HG03108 (cell line): ENCODE data around the gene RASD2.

Source experiments
- ATAC-seq: cut with Tn5 transposase; IDR thresholded peaks from one replicate; pipeline ENCODE4 v1.9.1; 2021; ENCODE audit warnings: moderate library complexity; ENCODE audit not compliant: unreplicated experiment

The RASD2 gene

GRCh38 chr22:35517769-35518530, 22.7 kb upstream of the RASD2 start:
- ATAC-seq: no peak

- no peak for ATAC-seq
These were observed 21.8 kb upstream of the RASD2 start for GRCh38 chr22:35518811-35519210.

GRCh38 chr22:35519306-35520000, 21.2 kb upstream of the RASD2 start:
- ATAC-seq: no peak

- ATAC-seq: no peak
These were observed 19.0 kb upstream of the RASD2 start for GRCh38 chr22:35521358-35522224.

GRCh38 chr22:35522225-35523149, 18.1 kb upstream of the RASD2 start:
- ATAC-seq: no peak

GRCh38 chr22:35523167-35523947, 17.3 kb upstream of the RASD2 start:
- ATAC-seq: no peak

- no peak for ATAC-seq
These were observed 15.5 kb upstream of the RASD2 start for GRCh38 chr22:35524966-35525686.

GRCh38 chr22:35525687-35526332, 14.8 kb upstream of the RASD2 start:
- no peak for ATAC-seq

- ATAC-seq: no peak
These were observed 14.2 kb upstream of the RASD2 start for GRCh38 chr22:35526333-35526979.

- no peak for ATAC-seq
These were observed 11.7 kb upstream of the RASD2 start for GRCh38 chr22:35528927-35529326.

GRCh38 chr22:35530700-35531099, 9.9 kb upstream of the RASD2 start:
- ATAC-seq: no peak

GRCh38 chr22:35531202-35531601, 9.4 kb upstream of the RASD2 start:
- no peak for ATAC-seq

- ATAC-seq: no peak
These were observed 9.0 kb upstream of the RASD2 start for GRCh38 chr22:35531676-35532075.

GRCh38 chr22:35533365-35534029, 7.1 kb upstream of the RASD2 start:
- ATAC-seq: no peak

GRCh38 chr22:35534091-35534490, 6.5 kb upstream of the RASD2 start:
- no peak for ATAC-seq

- ATAC-seq: no peak
These were observed 3.4 kb upstream of the RASD2 start for GRCh38 chr22:35537232-35537631.

GRCh38 chr22:35538801-35539321, 1.8 kb upstream of the RASD2 start:
- no peak for ATAC-seq
